Vagina (tissue), 2 donors: Measurements from ENCODE around the gene LSM8.

ENCODE experiments used
- CTCF ChIP-seq, 3 experiments: fragments of 450-650 bp in 2 of 3; fragments of 200-600 bp in 1 of 3; sonication (generic) in 1 of 3; IDR thresholded peaks; one replicate each; pipeline ENCODE4 v1.5.1; 2017 to 2019; ENCODE audit warnings: antibody characterized with exemption in 3 of 3, mild to moderate bottlenecking in 2 of 3, moderate library complexity in 2 of 3
- POLR2A ChIP-seq, 2 donors: fragments of 450-650 bp; IDR thresholded peaks; one replicate each; pipeline ENCODE4 v1.6.1; 2017; ENCODE audit warnings: antibody characterized with exemption in 2 of 2, mild to moderate bottlenecking in 2 of 2, moderate library complexity in 2 of 2
- POLR2AphosphoS5 ChIP-seq, 2 donors: sonication (generic); formaldehyde crosslinking; IDR thresholded peaks; one replicate each; pipeline ENCODE4 v1.9.0; 2017; ENCODE audit warnings: antibody characterized with exemption in 2 of 2, mild to moderate bottlenecking in 2 of 2, low read depth in 1 of 2; ENCODE audit not compliant: insufficient read depth in 1 of 2

GRCh38 chr7:118142012-118142411, 42.0 kb upstream of the LSM8 start:
- TF ChIP-seq POLR2A (IDR thresholded peaks at IDR 0.05) (no peak), CTCF (IDR thresholded peaks at IDR 0.05) (no peak), POLR2AphosphoS5 (IDR thresholded peaks at IDR 0.05; ENCODE audit: insufficient read depth in 1 of 2, low read depth in 1 of 2) (no peak)
